Amygdala (tissue), 56 donors: ENCODE data around the gene BCAS1.

Experiments
- DNase-seq, 56 donors: peaks; one replicate each; lab custom pipeline; 2025; lab: John Stamatoyannopoulos, UW

The BCAS1 gene

GRCh38 chr20:53917145-53918019 lies 153.0 kb downstream of the BCAS1 start:
- DNase-seq: peak in 17 of 56 donors; percentile 3 to 60 (median 17)

DNA sequence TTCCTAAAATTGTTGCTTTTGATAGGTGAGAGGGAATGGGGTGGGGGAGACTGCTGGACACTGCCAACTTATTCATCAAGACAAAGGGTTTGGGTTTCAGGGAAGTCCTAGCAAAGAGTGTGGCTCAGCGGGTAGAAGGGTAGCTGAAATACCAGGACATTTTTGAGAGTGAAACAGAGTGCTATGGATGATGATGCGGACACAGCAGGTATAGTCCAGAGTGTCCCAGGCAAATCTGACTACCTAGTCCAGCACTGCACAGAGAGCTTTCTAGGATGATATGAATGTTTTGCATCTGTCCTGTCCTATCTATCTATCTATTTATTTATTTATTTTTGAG lies 154.3 kb downstream of the BCAS1 start:
- DNase-seq: peak in 2 of 56 donors; percentile 37 to 42

DNA sequence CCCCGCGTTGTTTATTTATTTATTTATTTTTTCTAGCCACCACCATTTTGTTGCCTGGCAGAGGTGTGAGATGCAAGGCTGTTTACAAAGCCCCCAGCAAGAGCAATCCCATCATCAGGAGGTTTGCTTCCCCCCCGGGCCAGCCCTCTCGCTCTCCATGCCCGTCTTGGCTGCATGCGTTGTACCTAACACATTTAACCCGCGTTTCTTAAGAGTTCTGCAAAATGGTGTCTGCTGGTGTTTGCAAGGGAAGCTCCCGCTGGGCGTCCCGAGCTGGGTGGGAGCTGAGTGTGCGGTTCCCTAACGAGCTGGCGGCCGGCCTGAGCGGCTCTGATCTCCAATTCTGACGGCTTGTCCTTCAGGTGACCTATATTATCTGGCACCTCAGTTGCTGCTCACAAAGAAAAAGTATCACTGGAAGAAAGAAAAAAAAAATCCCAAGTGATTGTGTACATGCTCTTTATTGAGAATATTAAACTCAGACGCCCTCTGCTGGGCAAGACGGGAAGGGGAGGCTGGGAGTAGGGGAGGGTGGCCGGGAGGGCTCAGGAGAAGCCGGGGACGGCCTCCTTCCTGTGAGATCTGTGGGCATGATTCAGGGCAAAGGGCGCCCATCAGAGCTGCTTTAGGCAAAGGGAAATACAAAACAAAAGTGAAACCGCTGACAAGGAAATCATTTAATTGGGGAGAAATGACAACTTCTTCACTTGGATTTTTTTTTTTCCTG lies 154.8 kb downstream of the BCAS1 start:
- DNase-seq: peak; percentile 24 to 97 (median 83)

GRCh38 chr20:53914781-53915445 lies 155.5 kb downstream of the BCAS1 start:
- DNase-seq: peak in 7 of 56 donors; percentile 8 to 53 (median 38)

GRCh38 chr20:53914091-53914780 lies 156.2 kb downstream of the BCAS1 start:
- peak in 3 of 56 donors; percentile 4 to 41 (median 34) for DNase-seq

GRCh38 chr20:53911301-53911700 lies 159.1 kb downstream of the BCAS1 start:
- no peak for DNase-seq

- no peak for DNase-seq
These were observed 159.9 kb downstream of the BCAS1 start for GRCh38 chr20:53910351-53911002.

DNA sequence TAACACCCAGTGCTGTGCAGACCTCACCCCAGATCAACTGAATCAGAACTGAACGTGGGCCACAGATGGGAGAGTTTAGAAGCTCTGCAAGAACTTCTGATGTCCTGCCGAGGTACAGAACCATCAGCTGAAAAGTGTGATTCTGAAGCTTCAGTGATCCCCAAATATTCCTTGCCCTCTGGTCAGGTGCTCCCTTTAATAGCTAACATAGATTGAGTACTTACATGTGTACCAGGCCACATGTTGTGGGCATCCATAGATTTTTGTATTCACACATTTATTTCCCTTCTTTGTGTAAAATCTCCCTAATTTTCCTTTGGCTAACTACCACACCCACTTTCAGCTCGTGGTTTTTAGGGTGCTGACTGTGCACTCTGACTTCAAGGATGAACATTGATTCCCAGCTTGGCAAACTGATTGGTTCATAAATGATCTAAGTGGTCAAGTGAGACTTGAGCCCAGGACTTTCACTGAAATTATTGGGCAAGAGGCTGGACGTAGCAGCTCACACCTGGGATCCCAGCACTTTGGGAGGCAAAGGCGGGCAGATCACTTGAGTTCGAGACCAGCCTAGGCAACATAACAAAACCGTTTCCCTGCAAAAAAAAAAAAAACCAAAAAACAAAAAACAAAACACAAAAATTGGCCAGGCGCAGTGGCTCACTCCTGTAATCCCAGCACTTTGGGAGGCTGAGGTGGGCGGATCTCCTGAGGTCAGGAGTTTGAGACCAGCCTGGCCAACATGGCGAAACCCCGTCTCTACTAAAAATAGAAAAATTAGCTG lies 162.2 kb downstream of the BCAS1 start:
- no peak for DNase-seq

- no peak for DNase-seq
These were observed 164.6 kb downstream of the BCAS1 start for GRCh38 chr20:53905820-53906191.

GRCh38 chr20:53905019-53905819 lies 165.2 kb downstream of the BCAS1 start:
- no peak for DNase-seq

DNA sequence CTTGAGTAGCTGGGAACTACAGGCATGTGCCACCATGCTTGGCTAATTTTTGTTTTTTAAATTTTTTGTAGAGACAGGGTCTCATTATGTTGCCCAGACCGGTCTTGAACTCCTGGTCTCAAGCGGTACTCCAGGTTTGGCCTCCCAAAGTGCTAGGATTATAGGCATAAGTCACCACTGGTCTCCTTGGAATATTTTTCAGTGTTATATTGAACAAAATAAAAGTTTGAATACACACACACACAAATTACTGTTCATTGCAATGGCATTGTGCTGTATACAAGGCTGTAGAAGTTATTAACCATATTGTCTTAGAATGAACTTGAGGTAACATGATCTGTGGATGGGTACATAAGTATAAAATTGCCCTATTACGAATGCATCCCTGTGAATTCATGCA lies 166.1 kb downstream of the BCAS1 start:
- DNase-seq: no peak

- DNase-seq: no peak
These were observed 166.8 kb downstream of the BCAS1 start for GRCh38 chr20:53903652-53903987.

DNA sequence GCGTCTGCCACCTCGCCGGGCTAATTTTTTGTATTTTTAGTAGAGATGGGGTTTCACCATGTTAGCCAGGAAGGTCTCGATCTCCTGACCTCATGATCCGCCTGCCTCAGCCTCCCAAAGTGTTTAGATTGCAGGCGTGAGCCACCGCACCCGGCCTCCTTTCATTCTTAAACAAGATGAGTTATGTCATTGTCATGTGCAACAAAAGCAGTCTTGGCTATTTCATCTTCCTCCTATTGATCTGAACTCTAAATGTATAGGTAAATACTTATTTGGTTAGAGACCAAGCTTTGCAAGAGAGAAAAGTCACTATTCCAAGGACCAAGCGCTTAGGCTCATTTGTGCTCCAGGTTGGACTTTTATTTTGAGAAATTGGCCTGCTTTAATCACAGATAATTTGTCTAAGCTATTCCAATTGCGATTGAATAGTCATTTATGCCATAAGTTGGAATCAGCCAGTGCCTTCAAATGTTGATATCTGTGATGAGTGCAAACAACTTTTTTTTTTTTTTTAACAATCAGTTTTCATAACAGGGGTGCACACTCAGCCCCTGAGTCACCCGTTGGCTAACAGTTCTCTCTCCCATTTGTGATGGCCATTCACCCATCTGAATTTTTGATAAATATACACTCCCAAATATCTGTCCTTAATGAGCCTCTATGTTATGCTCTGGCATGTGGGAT lies 167.3 kb downstream of the BCAS1 start:
- no peak for DNase-seq

GRCh38 chr20:53901497-53902096 lies 168.8 kb downstream of the BCAS1 start:
- no peak for DNase-seq

GRCh38 chr20:53901064-53901463 lies 169.3 kb downstream of the BCAS1 start:
- DNase-seq: no peak

DNA sequence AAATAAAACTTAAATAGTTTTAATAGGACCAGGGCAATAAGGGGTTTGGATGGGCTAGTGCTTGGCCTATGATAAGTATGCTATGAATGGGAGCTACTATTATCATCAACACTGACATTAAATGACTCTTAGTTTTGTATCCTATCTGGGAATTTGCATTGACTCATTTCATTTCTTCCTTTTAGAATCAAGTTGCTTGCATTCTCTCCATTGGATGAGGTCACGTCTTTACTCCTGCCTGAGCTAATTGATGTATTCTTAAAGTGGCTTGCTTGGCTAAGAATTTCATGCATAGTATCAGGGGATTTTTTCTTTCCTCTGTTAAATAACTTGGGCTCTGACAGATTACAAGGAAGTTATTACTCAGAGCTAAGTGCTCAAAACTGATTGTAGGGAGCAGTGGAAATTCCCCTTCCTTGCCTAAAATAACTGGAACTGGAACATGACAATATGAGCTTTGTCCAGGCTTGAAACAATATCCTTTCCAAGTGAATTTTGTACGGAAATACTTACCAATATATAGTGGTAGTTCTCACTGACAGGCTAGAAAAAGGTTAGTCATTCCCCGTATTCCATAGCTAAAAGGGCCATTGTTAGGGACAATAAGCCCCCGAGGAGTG lies 169.9 kb downstream of the BCAS1 start:
- DNase-seq: no peak
